22Rv1 (cell line): ENCODE data around the gene STXBP5.

Experiments
- ZFX ChIP-seq: fragments of 450-650 bp; IDR thresholded peaks from 2 replicates; pipeline ENCODE4 v1.6.1; 2017; ENCODE audit warnings: antibody characterized with exemption, borderline replicate concordance
- TF ChIP-seq, protein P1 (sequence below): fragments of 450-650 bp; IDR thresholded peaks from 2 replicates; pipeline ENCODE4 v1.5.1; 2017; ENCODE audit warnings: mild to moderate bottlenecking

DNA sequence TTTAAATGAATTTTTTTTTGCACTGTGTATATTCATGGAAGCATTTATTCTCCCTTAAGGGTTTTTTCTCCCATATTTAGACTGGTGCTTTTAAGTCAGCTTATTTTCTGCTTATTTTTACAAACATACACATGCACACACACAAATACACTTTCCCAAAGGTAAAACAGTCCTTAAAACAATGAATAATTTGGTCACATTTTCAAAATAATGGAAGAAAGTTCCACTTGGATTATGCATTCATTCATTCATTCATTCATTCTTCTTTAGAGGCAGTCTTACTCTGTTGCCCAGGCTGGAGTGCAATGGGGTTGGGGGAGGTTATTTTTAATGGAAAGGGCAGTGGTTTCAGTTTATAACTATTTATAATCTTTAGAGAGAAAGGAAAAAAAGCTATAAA, 69.8 kb downstream of the STXBP5 start:
- TF ChIP-seq, protein P1, sequence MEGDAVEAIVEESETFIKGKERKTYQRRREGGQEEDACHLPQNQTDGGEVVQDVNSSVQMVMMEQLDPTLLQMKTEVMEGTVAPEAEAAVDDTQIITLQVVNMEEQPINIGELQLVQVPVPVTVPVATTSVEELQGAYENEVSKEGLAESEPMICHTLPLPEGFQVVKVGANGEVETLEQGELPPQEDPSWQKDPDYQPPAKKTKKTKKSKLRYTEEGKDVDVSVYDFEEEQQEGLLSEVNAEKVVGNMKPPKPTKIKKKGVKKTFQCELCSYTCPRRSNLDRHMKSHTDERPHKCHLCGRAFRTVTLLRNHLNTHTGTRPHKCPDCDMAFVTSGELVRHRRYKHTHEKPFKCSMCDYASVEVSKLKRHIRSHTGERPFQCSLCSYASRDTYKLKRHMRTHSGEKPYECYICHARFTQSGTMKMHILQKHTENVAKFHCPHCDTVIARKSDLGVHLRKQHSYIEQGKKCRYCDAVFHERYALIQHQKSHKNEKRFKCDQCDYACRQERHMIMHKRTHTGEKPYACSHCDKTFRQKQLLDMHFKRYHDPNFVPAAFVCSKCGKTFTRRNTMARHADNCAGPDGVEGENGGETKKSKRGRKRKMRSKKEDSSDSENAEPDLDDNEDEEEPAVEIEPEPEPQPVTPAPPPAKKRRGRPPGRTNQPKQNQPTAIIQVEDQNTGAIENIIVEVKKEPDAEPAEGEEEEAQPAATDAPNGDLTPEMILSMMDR, result no peak
- no peak for TF ChIP-seq ZFX
